Astrocyte (in vitro differentiated cells and primary cell): ENCODE results near the gene KPNA1. TPM values are rescaled to one million over a fixed set of nuclear protein-coding genes. Genes with fewer than 3 reads are reported as not detected.

Experiments
- DNase-seq: peaks from one replicate; pipeline ENCODE4 v3.0.0-alpha.2; 2010; ENCODE audit warnings: low read depth
- FAIRE-seq: peaks from 2 replicates; lab custom pipeline; 2011; peaks lifted over from hg19 to GRCh38; lab: Jason Lieb, UNC
- H2AFZ ChIP-seq: 2 replicates; pipeline ENCODE4 v1.6.0; 2012; ENCODE audit warnings: low read depth, low read length, inconsistent platforms
- H3K27ac ChIP-seq: 2 replicates; pipeline ENCODE4 v1.5.1; 2011; ENCODE audit warnings: low read depth, low read length, inconsistent platforms
- H3K27me3 ChIP-seq: 2 replicates; pipeline ENCODE4 v1.6.0; 2011; ENCODE audit warnings: low read length, inconsistent platforms; ENCODE audit not compliant: insufficient read depth
- H3K36me3 ChIP-seq: 2 replicates; pipeline ENCODE4 v1.5.1; 2011; ENCODE audit warnings: low read length, inconsistent platforms; ENCODE audit not compliant: insufficient read depth
- H3K4me1 ChIP-seq: 2 replicates; pipeline ENCODE4 v1.5.1; 2011; ENCODE audit warnings: low read length, inconsistent platforms; ENCODE audit not compliant: insufficient read depth
- H3K4me2 ChIP-seq: 2 replicates; pipeline ENCODE4 v1.6.0; 2012; ENCODE audit warnings: low read length, inconsistent platforms
- H3K4me3 ChIP-seq: 2 replicates; pipeline ENCODE4 v1.5.1; 2011; ENCODE audit warnings: low read depth, mild to moderate bottlenecking, low read length, inconsistent platforms; ENCODE audit not compliant: insufficient read depth
- H3K79me2 ChIP-seq: 2 replicates; pipeline ENCODE4 v1.6.0; 2012; ENCODE audit warnings: mild to moderate bottlenecking, low read length, inconsistent platforms; ENCODE audit not compliant: insufficient read depth
- H3K9ac ChIP-seq: 2 replicates; pipeline ENCODE4 v1.6.0; 2012; ENCODE audit warnings: mild to moderate bottlenecking, low read length, inconsistent platforms
- H3K9me3 ChIP-seq: 2 replicates; pipeline ENCODE4 v1.5.1; 2012; ENCODE audit warnings: low read depth, mild to moderate bottlenecking, low read length, inconsistent platforms; ENCODE audit not compliant: insufficient read depth
- H4K20me1 ChIP-seq: 2 replicates; pipeline ENCODE4 v1.6.0; 2012; ENCODE audit warnings: low read length, inconsistent platforms; ENCODE audit not compliant: insufficient read depth
- H3K27ac Mint-ChIP-seq: one replicate; pipeline ENCODE4 v1.8.0; 2021; ENCODE audit warnings: mild to moderate bottlenecking, mixed read lengths; ENCODE audit not compliant: unreplicated experiment
- H3K27me3 Mint-ChIP-seq: one replicate; pipeline ENCODE4 v1.8.0; 2021; ENCODE audit warnings: low read depth, mixed read lengths; ENCODE audit not compliant: unreplicated experiment
- H3K36me3 Mint-ChIP-seq: one replicate; pipeline ENCODE4 v1.8.0; 2021; ENCODE audit warnings: low read depth, mixed read lengths; ENCODE audit not compliant: unreplicated experiment
- H3K4me1 Mint-ChIP-seq: one replicate; pipeline ENCODE4 v1.8.0; 2021; ENCODE audit warnings: low read depth, mixed read lengths; ENCODE audit not compliant: unreplicated experiment
- H3K4me3 Mint-ChIP-seq: one replicate; pipeline ENCODE4 v1.8.0; 2021; ENCODE audit warnings: mild to moderate bottlenecking, moderate library complexity, mixed read lengths; ENCODE audit not compliant: unreplicated experiment
- H3K9me3 Mint-ChIP-seq: one replicate; pipeline ENCODE4 v1.8.0; 2021; ENCODE audit warnings: mild to moderate bottlenecking, mixed read lengths; ENCODE audit not compliant: unreplicated experiment
- CTCF ChIP-seq: IDR thresholded peaks from 2 replicates; pipeline ENCODE4 v1.5.1; 2011; ENCODE audit warnings: low read depth, mild to moderate bottlenecking, inconsistent platforms, low read length, moderate library complexity; ENCODE audit not compliant: insufficient read depth
- EZH2 ChIP-seq: IDR thresholded peaks from 2 replicates; pipeline ENCODE4 v1.6.1; 2012; ENCODE audit warnings: mild to moderate bottlenecking, low read length, inconsistent platforms; ENCODE audit not compliant: insufficient read depth
- total RNA-seq: library from RNA; stranded (reverse); gene quantifications from 2 replicates; pipeline ENCODE4 v1.2.1, GENCODE V29; 2021

The KPNA1 gene
- total RNA-seq, 1 donor from 2014 or later = 165 TPM

- Histone ChIP-seq H3K9ac (no peak overlapping the region), H4K20me1 (peaks cover 5% of the 10 kb centered on the region), H3K4me2 (no peak overlapping the region), H2AFZ (no peak overlapping the region), H3K9me3 (no peaks in the 10 kb centered on the region), H3K27ac (no peak overlapping the region), H3K36me3 (peaks cover 33% of the 10 kb centered on the region), H3K4me1 (no peaks in the 10 kb centered on the region), H3K27me3 (no peaks in the 10 kb centered on the region), H3K79me2 (peaks cover 5% of the 10 kb centered on the region), H3K4me3 (no peak overlapping the region)
- Mint-ChIP-seq H3K4me1 (peaks cover 12% of the 10 kb centered on the region), H3K36me3 (peaks cover 13% of the 10 kb centered on the region), H3K4me3 (no peak overlapping the region), H3K27me3 (no peaks in the 10 kb centered on the region), H3K9me3 (no peaks in the 10 kb centered on the region), H3K27ac (no peak overlapping the region)
- TF ChIP-seq CTCF (no peak), EZH2 (no peak)
- DNase-seq (peak; percentile 26), FAIRE-seq (no peak)
Measured at GRCh38 chr3:122427857-122428471, 86.8 kb downstream of the KPNA1 start.

- Mint-ChIP-seq H3K4me3 (no peak overlapping the region), H3K27ac (no peak overlapping the region), H3K9me3 (no peaks in the 10 kb centered on the region), H3K27me3 (no peaks in the 10 kb centered on the region), H3K4me1 (peaks cover under 1% of the 10 kb centered on the region), H3K36me3 (peaks cover 5% of the 10 kb centered on the region)
- H3K36me3 ChIP-seq = peaks cover 28% of the 10 kb centered on the region
- DNase-seq = no peak
- peaks cover 5% of the 10 kb centered on the region for H4K20me1 ChIP-seq
- TF ChIP-seq EZH2 (no peak), CTCF (no peak)
- no peak overlapping the region for H3K4me3 ChIP-seq
- H3K4me1 ChIP-seq = no peaks in the 10 kb centered on the region
- H3K79me2 ChIP-seq = peaks cover 27% of the 10 kb centered on the region
- FAIRE-seq = no peak
- H2AFZ ChIP-seq = no peak overlapping the region
- H3K4me2 ChIP-seq = no peak overlapping the region
- no peaks in the 10 kb centered on the region for H3K9me3 ChIP-seq
- H3K9ac ChIP-seq = no peak overlapping the region
- H3K27me3 ChIP-seq = no peaks in the 10 kb centered on the region
- no peak overlapping the region for H3K27ac ChIP-seq
Measured at GRCh38 chr3:122421836-122422235, 92.9 kb downstream of the KPNA1 start.

DNA sequence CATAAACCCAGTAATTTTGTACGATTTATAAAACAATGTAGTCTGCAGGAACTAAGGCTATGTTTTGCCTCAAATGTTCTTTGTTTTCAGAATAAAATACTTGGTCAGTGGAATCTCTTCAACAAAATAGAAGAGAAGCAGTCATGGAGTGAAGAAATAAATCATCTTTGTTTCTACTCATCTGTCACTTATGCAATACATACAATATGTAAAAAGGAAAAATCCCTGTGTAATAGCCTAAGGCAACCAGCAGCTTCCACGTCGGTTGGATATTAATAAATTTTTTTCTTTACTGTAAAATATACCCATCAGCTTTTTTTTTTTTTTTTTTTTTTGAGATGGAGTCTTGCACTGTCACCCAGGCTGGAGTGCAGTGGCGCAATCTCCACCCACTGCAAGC is 93.6 kb downstream of the KPNA1 start:
- no peaks in the 10 kb centered on the region for H3K4me1 ChIP-seq
- Mint-ChIP-seq H3K9me3 (no peaks in the 10 kb centered on the region), H3K27ac (no peak overlapping the region), H3K27me3 (no peaks in the 10 kb centered on the region), H3K4me1 (no peaks in the 10 kb centered on the region), H3K4me3 (no peak overlapping the region), H3K36me3 (peaks cover 5% of the 10 kb centered on the region)
- H4K20me1 ChIP-seq = peaks cover 5% of the 10 kb centered on the region
- H3K27ac ChIP-seq = no peak overlapping the region
- FAIRE-seq (no peak), DNase-seq (no peak)
- H2AFZ ChIP-seq = no peak overlapping the region
- H3K27me3 ChIP-seq = no peaks in the 10 kb centered on the region
- no peak overlapping the region for H3K4me2 ChIP-seq
- H3K36me3 ChIP-seq = peaks cover 21% of the 10 kb centered on the region
- no peak overlapping the region for H3K9ac ChIP-seq
- no peaks in the 10 kb centered on the region for H3K9me3 ChIP-seq
- peaks cover 32% of the 10 kb centered on the region for H3K79me2 ChIP-seq
- TF ChIP-seq EZH2 (no peak), CTCF (no peak)
- no peak overlapping the region for H3K4me3 ChIP-seq
